Measurements from ENCODE around the gene KCNJ11.
A peak's percentile ranks its signal among the peaks of the same experiment; 100 is the strongest.

KCNJ11 gene

DNA sequence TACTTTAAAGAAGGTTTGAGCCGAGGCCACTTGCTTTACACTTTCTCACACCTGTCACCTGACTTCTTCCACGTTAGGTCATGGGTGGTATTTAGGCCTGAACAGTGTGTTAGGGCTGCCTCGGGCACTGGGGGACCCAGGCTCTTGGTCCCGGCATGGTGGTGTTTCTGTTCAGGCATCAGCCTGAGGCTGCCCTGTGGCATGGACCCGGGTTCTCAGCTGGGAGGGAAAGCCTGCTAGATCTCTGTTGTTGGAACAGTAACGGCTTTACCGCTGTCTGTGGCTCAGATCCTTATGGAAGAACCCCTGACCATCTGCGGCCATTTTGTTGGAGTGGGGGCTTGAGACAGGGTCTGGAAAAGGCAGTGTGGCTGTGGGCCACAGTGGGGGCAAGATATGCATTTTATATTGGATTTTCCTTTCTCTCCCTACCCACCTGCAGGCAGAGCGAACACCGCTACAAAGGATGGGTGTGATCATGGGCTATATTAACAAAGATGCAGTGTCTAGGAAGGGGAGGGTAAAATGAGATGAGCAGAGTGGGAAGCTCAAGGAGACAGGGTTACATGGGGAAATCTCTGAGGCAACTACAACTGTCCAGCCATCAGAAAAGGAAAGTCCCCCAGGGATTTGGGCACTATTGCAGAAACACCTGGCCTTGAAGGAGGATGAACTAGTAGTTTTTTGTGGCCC lies 1.6 kb upstream of the KCNJ11 start:
- DNase-seq: no peak

DNA sequence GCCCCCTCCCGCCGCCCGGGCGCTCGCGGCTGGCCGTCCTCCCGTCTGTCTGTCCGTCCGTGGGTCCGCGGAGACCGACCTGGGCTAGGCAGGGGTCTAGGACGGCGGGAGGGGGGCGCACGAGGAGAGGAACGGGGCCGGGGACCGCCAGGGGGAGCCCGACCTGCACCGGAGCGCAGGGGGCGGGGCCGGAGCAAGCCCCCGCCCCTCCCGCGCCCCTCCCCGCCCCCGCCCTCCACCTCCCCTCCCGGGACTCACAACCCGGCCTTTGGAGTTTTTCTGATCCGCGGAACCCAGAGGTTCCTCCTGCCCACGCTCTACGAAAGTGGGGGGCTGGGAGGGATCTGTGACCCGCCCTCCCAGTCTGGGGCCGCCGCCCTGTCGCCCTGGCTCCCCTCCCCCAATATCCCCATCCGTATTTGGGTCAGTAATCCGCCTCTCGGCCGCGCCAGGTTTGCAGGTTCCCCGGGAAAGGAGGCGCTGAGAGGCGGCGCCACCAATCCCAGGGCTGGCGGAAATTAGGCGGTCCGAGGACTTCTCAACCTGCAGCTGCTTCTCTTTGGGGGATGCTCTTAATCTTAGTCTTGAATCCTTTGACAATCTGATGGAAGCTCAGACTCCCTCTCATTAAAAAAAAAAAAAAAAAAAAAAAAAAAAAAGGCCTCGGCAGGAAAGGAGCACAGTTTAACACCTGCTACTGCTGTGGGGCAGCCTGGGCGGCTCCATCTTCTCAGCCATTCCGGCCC lies 925 bp upstream of the KCNJ11 start:
- DNase-seq: peak; percentile 86 to 92

DNA sequence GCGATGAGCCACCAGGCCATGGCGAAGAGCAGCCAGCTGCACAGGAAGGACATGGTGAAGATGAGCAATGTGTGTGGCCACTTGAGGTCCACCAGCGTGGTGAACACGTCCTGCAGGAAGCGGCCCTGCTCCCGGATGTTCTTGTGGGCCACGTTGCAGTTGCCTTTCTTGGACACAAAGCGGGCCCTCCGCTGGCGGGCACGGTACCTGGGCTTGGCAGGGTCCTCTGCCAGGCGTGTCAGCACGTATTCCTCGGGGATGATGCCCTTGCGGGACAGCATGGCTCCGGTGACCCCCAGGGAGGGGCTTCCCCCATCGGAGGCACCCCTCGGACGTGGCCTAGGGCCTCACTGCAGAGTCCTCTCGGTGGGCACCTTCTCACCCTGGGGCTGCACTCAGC lies 648 bp downstream of the KCNJ11 start:
- DNase-seq: no peak

DNA sequence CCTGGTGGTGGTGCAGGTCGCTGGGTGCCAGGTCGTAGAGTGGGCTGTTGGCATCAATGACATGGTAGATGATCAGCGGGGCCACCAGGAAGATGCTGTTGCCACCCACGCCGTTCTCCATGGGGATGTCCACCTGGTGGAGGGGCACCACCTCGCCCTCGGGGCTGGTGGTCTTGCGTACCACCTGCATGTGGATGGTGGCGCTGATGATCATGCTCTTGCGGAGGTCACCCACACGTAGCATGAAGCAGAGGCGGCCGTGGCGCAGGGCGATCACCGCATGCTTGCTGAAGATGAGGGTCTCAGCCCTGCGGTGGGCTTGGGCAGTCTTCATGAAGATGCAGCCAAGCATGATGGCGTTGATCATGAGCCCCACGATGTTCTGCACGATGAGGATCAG lies 1.2 kb downstream of the KCNJ11 start:
- DNase-seq: no peak

DNA sequence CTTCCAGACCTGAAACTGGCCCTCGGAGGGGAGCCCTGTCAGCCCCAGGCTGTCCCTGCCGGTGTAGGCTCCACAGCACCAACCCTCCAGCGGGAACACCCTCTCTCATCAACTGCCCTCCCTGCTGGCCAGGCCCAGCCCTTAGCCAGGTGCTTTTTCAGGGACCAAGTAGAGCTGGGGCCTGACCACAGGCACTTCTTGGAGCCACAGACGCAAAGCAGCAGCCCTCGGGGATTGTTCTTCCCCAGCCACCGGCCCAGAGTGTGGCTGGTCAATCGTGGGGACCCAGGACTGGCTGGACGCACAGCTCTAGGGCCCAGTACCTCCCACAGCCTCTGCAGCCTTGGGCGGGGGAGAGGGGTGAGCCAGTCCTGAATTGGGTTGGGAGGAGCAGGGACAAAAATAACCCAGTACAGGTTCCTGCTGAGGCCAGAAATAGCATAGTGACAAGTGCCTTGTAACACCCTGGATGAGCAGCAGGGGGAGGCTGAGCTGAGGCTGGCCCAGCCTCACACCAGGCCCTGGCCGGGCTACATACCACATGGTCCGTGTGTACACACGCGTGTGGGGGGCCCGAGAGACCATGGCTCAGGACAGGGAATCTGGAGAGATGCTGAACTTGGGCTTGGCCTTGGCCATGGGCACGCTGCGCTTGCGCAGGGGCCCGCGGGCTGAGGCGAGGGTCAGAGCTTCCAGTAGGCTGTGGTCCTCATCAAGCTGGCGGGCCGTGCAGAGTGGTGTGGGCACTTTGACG lies 2.0 kb downstream of the KCNJ11 start:
- DNase-seq: peak; percentile 24 to 62

DNA sequence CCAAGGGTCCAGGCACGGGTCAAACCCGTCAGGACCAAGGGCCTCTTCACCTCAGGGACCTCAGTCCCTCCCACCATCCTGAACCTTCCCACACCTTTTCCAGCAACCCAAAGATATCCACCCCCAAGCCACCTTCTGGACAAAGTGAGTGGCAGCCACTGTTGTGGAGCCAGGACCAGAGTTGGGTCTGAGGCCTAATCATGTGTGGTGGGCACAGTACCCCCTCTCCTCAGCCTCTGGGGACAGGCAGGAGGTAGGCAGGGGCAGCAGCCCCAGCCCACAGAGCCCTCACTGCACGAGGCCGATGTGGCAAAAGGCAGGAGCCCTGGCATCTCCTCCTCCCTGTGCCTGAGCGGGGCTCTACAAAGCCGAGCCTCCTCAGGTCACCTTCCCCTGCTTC lies 2.5 kb downstream of the KCNJ11 start:
- DNase-seq: no peak

DNA sequence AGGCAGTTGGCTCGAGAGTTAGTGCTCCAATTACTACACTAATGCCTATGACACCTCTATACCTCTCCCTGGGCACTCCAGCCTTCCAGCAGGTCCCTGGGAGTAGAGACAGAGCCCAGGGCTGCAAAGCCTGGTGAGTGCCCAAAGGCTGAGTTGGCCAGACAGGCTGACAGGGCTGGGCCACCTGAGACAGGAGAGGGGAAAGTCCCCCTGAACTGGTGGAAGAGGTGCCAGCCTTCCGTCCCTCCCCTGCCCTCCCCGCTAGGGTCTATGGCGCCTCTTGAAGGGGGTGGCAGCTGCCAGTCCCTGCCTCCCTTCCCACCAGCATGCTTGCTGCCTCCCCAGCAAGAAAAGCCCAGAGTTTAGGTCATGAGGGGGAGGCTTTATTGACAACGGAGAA lies 3.0 kb downstream of the KCNJ11 start:
- no peak for DNase-seq

DNA sequence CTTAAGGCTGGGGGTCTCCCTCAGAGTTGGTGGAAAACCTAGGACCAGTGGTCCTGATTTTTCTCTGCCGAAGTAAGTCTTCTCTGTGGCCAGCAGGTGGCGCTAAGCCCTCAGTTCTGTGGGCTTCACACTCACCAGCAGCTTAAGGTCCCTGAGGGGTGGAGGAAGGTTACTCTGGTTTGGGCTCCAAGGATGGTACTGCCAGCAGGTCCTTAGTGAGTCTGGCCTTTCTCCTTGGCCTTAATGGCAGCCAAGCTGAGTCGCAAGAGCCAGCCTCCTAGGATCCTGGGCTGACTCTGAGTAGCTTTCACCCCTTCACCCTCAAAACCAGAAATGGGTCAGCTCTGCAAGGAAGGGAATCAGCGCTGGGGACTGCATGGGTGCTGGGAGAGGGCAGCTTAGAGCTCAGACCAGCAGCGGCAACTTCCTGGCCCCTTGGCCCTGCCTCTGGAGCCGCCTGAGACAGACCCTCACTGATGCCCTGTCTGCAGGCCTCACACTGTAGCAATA lies 4.4 kb downstream of the KCNJ11 start:
- peak; percentile 51 to 77 for DNase-seq

DNA sequence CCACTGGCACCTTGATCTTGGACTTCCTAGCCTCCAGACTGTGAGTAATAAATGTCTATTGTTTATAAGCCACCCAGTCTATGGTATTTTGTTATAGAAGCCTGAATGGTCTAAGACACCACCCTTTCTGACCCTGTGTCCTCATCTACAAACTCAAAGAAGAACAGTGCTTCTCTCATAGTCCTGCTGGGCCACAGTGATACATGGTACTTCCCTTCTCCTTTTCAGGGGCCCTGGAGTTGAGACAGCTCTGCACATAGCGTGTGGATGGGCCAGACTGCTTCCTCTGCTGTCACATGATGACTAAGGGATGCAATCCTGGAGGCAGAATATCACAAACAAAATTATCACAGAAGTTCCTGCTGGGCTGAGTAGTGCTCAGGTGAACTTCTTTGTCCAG lies 5.0 kb downstream of the KCNJ11 start:
- no peak for DNase-seq

DNA sequence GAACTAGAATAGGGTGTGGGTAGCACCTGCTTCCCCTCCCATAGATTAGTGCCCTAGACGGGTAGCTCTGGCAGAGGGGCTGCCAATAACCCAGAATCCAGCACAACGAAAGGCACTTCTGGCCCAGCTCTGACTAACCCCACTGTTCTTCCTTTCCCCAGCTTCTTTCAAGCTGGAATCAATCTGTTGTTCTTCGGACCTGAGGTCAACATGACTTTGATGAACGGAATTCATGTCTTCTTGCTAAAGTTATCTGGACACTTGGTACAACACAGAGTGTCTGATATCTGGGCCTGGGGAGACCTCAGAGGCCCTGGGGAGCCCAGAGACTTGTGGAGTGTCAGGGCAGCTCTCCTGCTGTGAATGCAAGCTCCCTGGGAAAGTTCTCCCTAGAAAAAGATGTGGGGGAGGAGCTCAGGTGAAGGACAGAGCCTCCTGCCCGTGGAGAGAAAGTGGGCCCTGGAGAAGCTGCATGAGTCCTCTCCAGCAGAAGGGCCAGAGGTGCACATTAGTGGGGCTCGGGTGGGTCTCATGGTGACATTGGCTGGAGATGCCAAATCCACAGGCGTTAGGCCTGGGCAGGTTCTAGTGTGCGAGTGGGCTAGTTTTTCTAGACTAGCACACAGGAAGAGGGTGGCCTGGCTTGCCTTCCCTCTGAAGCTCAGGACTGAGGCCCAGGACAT lies 6.3 kb downstream of the KCNJ11 start:
- no peak for DNase-seq

DNA sequence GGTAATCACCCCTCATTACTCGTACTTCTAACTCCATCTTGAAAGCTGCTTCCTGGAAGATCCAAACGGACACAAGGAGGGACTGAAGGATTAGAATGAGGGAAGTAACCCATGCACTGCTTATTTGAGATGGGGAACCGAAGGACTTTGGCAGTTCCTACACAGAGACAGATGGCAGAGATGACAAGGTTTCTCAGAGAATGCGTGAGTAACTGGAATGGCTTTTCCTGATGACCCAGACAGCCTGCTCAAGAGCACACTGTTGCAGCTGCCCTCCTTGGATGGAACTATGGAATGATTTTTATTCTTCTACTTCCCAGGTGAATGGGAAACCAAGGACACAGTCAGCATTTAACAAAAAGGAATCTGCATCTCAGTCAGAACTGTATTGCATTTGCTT lies 7.3 kb downstream of the KCNJ11 start:
- DNase-seq: no peak

DNA sequence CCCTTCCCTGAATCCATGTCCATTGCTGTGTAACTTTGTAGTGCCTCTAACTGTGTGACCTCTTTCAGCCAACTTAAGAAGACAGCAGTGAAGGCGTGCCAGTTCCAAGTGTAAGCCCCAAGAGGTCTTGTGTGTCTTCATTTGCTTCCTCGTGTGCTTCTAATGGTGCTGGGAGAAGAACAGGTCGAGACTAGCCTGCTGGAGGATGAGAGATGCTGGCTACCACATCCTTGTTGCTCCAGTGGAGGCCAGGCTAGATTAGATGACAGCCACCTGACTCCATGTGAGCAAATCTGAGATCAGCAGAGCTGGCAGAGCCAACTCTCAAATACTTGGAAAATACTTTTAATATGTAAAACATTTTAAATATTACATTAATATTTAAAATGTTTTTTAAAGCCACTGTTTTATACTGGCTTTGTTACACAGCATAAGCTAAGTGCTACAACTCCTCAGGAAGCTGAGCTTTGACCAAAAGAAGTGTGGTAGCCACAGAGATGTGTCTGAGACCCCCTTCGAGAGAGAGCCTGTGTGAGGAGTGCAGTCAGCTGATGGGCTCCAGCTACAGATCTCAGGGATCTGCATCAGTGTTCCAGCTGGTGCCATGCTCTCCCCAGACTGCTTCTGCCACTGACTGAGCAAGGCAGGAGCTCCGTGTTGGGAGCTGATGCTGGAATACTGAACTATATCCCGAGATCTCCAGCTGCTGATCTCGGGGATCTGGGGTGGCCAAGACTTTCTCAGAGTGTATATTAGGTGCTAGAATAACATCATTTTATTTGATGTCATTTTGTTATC lies 8.9 kb downstream of the KCNJ11 start:
- DNase-seq: no peak

DNA sequence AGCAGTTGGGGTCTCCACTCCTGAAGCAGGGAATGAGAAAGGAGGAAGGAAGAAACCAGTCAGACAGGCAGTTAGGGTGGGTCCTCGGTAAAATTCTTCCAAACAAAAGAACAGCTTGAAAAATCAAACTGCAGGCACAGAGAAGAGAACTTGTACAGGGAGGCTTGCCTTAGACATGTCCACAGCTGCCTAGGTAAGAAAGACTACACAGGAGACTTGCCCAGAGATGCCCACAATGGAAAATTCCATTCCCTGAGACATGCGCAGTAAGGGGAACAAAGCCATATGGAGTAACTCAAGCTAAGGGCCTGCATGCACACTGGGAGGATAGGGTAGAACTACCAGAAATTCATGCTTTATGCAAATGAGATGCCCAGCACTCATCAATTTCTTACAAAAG lies 9.8 kb downstream of the KCNJ11 start:
- no peak for DNase-seq

DNA sequence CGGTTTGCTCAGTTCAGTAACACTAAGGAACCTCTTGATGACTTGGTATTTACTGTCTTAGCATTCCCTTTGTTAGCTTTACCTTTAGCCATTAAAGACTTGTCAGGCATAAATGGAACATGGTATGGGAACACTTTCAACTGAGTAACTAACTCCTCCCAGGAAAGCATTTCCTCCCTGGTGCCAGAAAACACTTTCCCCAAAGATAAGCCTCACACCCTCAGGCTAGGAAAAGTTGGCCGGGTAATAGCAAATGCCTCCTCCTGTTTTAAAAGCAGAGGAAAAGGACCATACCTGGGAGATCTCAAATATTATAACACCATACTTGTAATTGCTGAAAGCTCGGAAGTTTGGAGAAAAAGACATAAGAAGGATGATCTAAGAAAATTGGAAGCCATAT lies 12.0 kb downstream of the KCNJ11 start:
- no peak for DNase-seq

DNA sequence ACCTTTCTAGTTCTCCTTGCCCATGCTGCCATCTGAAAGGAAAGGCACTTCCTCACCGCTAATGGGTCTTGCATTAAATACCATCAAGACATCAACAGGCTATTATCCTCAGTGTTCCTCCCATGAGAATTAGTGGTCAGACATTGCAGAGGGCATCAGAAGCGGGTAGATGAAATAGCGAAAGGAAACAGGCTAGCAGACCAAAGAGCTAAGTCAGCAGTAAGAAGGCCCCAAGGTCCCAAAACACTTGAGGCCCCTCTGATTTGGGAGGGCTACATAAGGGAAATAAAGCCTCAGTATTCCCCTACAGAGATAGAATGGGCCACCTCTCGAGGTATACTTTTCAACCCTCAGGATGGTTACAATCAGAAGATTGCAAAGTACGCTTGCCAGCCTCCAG lies 12.9 kb downstream of the KCNJ11 start:
- DNase-seq: no peak

DNA sequence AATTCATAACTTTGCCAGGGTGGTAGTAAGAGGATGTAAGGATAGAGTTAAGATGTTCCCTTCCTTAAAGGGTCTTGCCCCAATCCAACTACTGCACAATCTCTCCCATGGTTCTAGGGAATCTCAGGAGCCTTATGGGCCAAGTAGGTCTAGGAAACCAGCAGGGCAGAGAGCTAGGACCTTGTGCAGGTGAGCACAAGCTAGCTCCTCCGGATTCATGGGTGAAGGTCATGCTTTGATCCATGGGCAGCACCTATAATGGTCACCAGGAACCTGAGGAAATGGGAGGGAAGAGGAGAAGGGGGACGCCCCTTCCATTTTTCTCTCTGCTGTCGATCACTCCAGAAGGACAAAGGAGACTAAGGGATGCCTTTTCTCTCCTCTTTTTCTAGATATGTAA lies 16.8 kb downstream of the KCNJ11 start:
- DNase-seq: peak in 1 of 2 experiments; percentile 51

DNA sequence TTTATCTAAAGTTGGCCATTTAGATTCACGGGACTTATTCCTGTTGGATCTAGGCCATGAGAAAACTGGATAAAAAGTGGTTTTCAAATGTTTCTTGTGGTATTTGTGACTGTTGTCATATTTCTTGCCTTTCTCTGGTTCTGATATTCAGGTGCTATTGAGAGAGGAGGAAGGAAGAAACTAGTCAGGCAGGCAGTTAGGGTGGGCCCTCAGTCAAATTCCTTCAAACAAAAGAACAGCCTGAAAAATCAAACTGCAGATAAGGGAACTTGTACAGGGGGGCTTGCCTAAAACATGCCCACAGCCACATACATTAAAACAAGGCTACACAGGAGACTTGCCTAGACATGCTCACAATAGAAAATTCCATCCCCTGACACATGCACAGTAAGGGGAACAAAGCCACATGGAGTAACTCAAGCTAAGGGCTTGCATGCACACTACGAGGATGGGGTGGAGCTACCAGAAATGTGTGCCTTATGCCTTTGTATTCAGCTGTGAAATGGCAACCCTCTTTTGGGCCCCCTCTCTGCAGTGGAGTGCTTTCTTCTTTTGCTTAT lies 18.7 kb downstream of the KCNJ11 start:
- no peak for DNase-seq

DNA sequence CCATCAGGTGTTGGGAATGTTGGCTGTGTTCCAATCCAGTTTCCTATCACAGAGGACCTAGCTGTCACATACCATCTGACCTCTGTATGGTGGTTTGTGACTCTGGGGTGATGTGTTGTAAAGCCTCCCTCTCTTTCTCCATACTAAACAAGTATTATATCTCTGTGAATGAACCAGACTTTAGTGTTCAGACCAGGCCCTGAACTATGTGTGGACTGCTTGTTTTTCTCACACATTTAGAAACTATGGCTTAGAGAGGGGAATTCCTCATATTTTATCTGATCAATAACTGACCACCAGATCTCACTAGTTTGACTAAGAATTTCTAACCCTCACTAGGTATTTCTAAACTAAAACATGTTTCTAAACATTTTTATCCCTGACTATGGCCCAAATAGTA lies 19.4 kb downstream of the KCNJ11 start:
- no peak for DNase-seq

DNA sequence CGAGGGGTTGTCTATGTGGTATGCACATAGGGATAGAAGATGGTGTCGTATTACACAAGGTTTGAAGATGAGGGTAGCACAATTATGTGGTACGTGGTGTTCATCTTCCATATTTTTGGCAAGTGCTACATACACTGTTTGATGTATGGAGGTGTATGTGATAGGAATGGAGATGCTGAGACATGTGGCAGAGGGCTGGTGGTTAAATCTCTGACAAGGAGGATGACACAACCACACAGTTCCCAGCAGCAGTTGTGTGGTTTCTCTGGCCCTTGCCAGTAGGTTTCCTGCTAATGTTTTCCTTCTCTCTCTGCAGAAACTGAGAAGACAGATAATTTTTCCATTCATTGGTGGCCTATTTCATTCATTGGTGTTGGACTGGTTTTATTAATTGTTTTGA lies 19.9 kb downstream of the KCNJ11 start:
- no peak for DNase-seq

DNA sequence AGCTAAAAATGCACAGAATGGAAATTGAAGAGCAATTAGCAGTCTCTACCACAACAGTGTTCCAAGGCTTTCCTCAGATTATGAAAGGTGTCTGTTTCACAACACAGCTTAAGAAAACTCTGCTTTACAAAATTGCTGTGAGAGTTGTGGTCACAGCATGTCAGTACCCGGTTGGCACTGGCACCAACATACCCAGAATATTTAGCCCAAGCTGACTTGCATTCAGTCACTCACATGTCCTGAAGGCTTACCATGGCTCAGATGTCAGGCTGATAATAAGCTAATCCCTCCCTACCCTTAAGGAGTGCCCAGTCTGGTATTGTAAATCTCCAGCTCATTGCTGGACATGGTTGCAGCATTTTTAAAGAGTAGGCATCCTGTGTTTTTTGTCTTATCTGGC lies 22.0 kb downstream of the KCNJ11 start:
- no peak for DNase-seq

DNA sequence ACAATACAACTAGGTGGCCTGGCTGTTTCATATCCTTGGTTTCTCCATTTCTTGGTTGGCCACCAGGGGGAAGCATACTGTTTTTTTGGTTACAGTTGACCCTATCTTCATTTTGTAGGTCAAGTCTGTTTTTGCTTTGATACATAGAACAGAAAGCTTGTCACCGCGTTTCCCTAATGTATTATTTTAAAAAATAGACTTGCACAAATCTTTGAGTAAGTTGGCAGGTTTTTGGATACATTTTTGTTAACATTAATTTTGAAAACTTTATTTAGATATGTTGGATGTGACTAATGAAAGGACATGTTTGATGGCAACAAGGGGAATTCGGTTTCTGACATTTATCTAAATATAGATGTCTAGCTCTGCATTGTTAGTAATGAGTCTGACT lies 33.9 kb downstream of the KCNJ11 start:
- DNase-seq: peak; percentile 40 to 44
